Osteocyte (in vitro differentiated cells): ENCODE measurements around the gene JDP2. TPM values are rescaled to one million over a fixed set of nuclear protein-coding genes. Genes with fewer than 3 reads are reported as not detected.

Source experiments
- DNase-seq: peaks from one replicate; pipeline ENCODE4 v3.0.0; 2021; ENCODE audit warnings: mixed read lengths; ENCODE audit not compliant: unreplicated experiment; ENCODE audit errors: extremely low spot score
- H3K27ac Mint-ChIP-seq: one replicate; pipeline ENCODE4 v1.8.0; 2021; ENCODE audit warnings: mild to moderate bottlenecking, mixed read lengths; ENCODE audit not compliant: unreplicated experiment
- H3K27me3 Mint-ChIP-seq: one replicate; pipeline ENCODE4 v1.8.0; 2021; ENCODE audit warnings: mixed read lengths; ENCODE audit not compliant: unreplicated experiment
- H3K36me3 Mint-ChIP-seq: one replicate; pipeline ENCODE4 v1.8.0; 2021; ENCODE audit warnings: mixed read lengths; ENCODE audit not compliant: unreplicated experiment
- H3K4me1 Mint-ChIP-seq: one replicate; pipeline ENCODE4 v1.8.0; 2021; ENCODE audit warnings: mixed read lengths; ENCODE audit not compliant: unreplicated experiment
- H3K4me3 Mint-ChIP-seq: one replicate; pipeline ENCODE4 v1.8.0; 2021; ENCODE audit warnings: mild to moderate bottlenecking, moderate library complexity, mixed read lengths; ENCODE audit not compliant: unreplicated experiment
- H3K9me3 Mint-ChIP-seq: one replicate; pipeline ENCODE4 v1.8.0; 2021; ENCODE audit warnings: mixed read lengths; ENCODE audit not compliant: unreplicated experiment
- total RNA-seq: library from RNA; stranded (reverse); gene quantifications from 2 replicates; pipeline ENCODE4 v1.2.1, GENCODE V29; 2021
- TF ChIP-seq, protein P1 (sequence below): fragments of 200-600 bp; sonication (generic); IDR thresholded peaks from 2 replicates; pipeline ENCODE4 v1.5.0; 2021; ENCODE audit warnings: antibody characterized with exemption, mild to moderate bottlenecking, moderate library complexity

Gene JDP2
- total RNA-seq, 1 donor from 2014 or later = 57.1 TPM

- Mint-ChIP-seq H3K27ac (no peak overlapping the region), H3K4me1 (peaks cover 46% of the 10 kb centered on the region), H3K27me3 (no peaks in the 10 kb centered on the region), H3K4me3 (no peak overlapping the region), H3K9me3 (no peaks in the 10 kb centered on the region), H3K36me3 (peaks cover 28% of the 10 kb centered on the region)
- no peak for DNase-seq
- TF ChIP-seq, protein P1, sequence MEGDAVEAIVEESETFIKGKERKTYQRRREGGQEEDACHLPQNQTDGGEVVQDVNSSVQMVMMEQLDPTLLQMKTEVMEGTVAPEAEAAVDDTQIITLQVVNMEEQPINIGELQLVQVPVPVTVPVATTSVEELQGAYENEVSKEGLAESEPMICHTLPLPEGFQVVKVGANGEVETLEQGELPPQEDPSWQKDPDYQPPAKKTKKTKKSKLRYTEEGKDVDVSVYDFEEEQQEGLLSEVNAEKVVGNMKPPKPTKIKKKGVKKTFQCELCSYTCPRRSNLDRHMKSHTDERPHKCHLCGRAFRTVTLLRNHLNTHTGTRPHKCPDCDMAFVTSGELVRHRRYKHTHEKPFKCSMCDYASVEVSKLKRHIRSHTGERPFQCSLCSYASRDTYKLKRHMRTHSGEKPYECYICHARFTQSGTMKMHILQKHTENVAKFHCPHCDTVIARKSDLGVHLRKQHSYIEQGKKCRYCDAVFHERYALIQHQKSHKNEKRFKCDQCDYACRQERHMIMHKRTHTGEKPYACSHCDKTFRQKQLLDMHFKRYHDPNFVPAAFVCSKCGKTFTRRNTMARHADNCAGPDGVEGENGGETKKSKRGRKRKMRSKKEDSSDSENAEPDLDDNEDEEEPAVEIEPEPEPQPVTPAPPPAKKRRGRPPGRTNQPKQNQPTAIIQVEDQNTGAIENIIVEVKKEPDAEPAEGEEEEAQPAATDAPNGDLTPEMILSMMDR = no peak
Measured at GRCh38 chr14:75459099-75459741, 31.4 kb downstream of the JDP2 start.

DNA sequence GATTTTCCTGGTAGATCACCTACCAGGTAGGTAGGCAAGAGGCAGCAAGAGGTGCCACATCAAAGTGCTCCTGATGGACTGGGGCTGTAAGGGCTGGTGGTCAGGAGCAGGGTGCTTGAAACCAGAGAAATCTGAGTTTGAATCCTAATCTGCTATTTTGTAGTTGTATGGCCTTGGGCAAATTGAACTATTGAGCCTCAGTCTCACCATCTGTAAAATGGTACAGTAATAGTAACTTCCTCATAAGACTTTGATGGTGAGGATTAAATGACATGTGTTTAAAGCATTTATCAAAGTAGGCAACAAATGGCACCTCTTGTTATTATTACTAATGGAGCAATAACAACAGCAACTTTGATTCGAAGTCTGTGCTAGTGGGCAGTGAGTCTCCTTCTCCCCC lies 32.0 kb downstream of the JDP2 start:
- H3K4me3 Mint-ChIP-seq = no peak overlapping the region
- DNase-seq = no peak
- H3K36me3 Mint-ChIP-seq = peaks cover 27% of the 10 kb centered on the region
- no peaks in the 10 kb centered on the region for H3K27me3 Mint-ChIP-seq
- H3K9me3 Mint-ChIP-seq = no peaks in the 10 kb centered on the region
- H3K4me1 Mint-ChIP-seq = peaks cover 40% of the 10 kb centered on the region
- TF ChIP-seq, protein P1 = no peak
- H3K27ac Mint-ChIP-seq = no peak overlapping the region

GRCh38 chr14:75460394-75460793 lies 32.6 kb downstream of the JDP2 start:
- Mint-ChIP-seq H3K36me3 (peaks cover 27% of the 10 kb centered on the region), H3K9me3 (no peaks in the 10 kb centered on the region), H3K27me3 (no peaks in the 10 kb centered on the region), H3K27ac (peak overlapping the region; percentile 18), H3K4me3 (no peak overlapping the region), H3K4me1 (peaks cover 34% of the 10 kb centered on the region)
- TF ChIP-seq, protein P1 = no peak
- DNase-seq = no peak

GRCh38 chr14:75461303-75461702 lies 33.5 kb downstream of the JDP2 start:
- H3K4me1 Mint-ChIP-seq = peaks cover 28% of the 10 kb centered on the region
- DNase-seq = no peak
- no peak overlapping the region for H3K27ac Mint-ChIP-seq
- H3K36me3 Mint-ChIP-seq = peaks cover 31% of the 10 kb centered on the region
- no peaks in the 10 kb centered on the region for H3K27me3 Mint-ChIP-seq
- H3K4me3 Mint-ChIP-seq = no peak overlapping the region
- H3K9me3 Mint-ChIP-seq = no peaks in the 10 kb centered on the region
- TF ChIP-seq, protein P1 = no peak

GRCh38 chr14:75461755-75462349 lies 34.0 kb downstream of the JDP2 start:
- peaks cover 36% of the 10 kb centered on the region for H3K36me3 Mint-ChIP-seq
- no peak for DNase-seq
- no peak overlapping the region for H3K27ac Mint-ChIP-seq
- TF ChIP-seq, protein P1 = no peak
- H3K4me3 Mint-ChIP-seq = no peak overlapping the region
- peaks cover 25% of the 10 kb centered on the region for H3K4me1 Mint-ChIP-seq
- no peaks in the 10 kb centered on the region for H3K27me3 Mint-ChIP-seq
- H3K9me3 Mint-ChIP-seq = no peaks in the 10 kb centered on the region
